HepG2 (cell line): ENCODE results near the gene CYP27A1.

Source experiments
- CCAR2 ChIP-seq: fragments of 200-400 bp; formaldehyde crosslinking; optimal IDR thresholded peaks from 2 replicates; pipeline ENCODE3; 2018; ENCODE audit warnings: low read depth, mild to moderate bottlenecking, low read length, moderate library complexity
- IKZF1 ChIP-seq: fragments of 450-650 bp; IDR thresholded peaks from 2 replicates; pipeline ENCODE4 v1.7.1; 2016

DNA sequence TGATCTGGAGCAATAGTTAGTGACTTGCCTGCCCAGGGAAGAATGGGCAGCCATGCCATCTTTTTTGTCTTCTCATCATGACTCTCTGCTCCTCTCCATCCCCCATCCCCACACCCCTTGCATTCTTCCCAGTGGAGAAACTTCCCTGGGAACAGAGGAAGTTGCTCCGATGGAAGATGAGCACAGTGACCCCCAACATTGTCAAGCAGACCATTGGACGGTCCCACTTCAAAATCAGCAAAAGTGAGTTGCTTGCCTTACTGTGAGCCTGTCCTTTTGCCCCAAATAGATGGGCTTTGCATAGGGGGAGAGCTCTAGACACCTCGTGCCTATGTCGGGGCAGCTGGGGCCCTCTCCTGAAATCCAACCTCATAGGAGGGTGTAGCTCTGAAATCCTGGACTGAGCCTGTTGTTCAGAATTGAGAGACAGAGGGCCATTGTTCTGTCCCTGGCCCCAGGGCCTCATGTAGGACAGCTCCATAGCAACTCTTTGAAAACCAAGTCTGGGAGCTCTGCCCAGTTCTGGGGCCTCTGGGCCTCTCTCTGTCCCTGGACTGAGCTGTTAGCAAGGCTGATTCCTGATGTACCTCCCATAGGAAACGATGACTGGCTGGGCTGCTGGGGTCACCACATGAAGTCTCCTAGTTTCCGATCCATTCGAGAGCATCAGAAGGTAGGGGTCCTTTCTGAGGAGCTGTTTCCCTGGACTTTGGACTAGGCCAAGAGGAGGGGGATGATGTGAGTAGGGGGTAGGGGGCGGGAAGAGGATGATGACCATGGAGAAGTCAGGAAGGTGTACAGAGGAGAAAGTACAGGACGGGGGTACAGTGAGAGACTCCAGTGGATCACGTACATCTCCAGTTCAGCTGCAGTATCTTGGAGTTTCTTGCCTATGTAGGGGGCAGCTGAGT is 36.1 kb upstream of the CYP27A1 start:
- TF ChIP-seq CCAR2 (no peak), IKZF1 (no peak)
